Ecto neural progenitor cell (in vitro differentiated cells): ENCODE results near the gene RIN3.

Source experiments
- DNase-seq: peaks from one replicate; pipeline ENCODE4 v3.0.0-alpha.2; 2018; ENCODE audit warnings: low spot score

Gene RIN3

GRCh38 chr14:92724516-92725340, 211.1 kb downstream of the RIN3 start:
- no peak for DNase-seq

GRCh38 chr14:92726135-92726932, 212.8 kb downstream of the RIN3 start:
- DNase-seq: no peak

GRCh38 chr14:92726933-92727262, 213.3 kb downstream of the RIN3 start:
- DNase-seq: no peak

- no peak for DNase-seq
Measured at GRCh38 chr14:92728759-92729364, 215.3 kb downstream of the RIN3 start.

- no peak for DNase-seq
Measured at GRCh38 chr14:92729634-92730358, 216.2 kb downstream of the RIN3 start.

GRCh38 chr14:92731622-92732115, 218.1 kb downstream of the RIN3 start:
- DNase-seq: no peak

GRCh38 chr14:92733007-92733406, 219.4 kb downstream of the RIN3 start:
- no peak for DNase-seq

GRCh38 chr14:92734618-92735017, 221.0 kb downstream of the RIN3 start:
- DNase-seq: no peak

- no peak for DNase-seq
Measured at GRCh38 chr14:92735344-92735743, 221.8 kb downstream of the RIN3 start.

- no peak for DNase-seq
Measured at GRCh38 chr14:92737206-92737605, 223.6 kb downstream of the RIN3 start.

- DNase-seq: no peak
Measured at GRCh38 chr14:92737619-92738188, 224.1 kb downstream of the RIN3 start.
